ENCODE measurements around the gene ABCB10. TPM values are rescaled to one million over a fixed set of nuclear protein-coding genes. Genes with fewer than 3 reads are reported as not detected.
A peak's percentile ranks its signal among the peaks of the same experiment; 100 is the strongest.

Gene ABCB10
- polyA plus RNA-seq, 2 of the 4 experiments (the other 2 are of a cell fraction), result 13.9 to 16.3 TPM

DNA sequence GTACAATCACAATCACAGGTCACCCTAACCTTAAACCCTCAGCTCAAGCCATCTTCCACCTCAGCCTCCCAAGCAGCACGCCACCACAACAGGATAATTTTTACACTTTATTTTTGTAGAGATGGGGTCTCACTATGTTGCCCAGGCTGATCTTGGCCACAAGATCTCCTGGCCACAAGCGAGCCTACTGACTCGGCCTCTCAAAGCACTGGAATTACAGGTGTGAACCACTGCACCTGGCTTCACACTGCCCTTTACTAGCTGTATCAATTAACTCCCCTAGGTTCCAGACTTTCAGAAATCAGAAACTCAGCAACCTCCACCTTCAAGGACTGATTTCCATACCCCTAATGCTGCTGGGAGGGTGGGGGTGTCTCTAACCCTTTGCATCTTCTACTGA lies 87.3 kb downstream of the ABCB10 start:
- Histone ChIP-seq H3K4me2 (no peak overlapping the region), H3K4me1 (no peaks in the 10 kb centered on the region), H3K9me3 (no peaks in the 10 kb centered on the region), H3K27ac (no peak overlapping the region), H3K4me3 (no peak overlapping the region)
- FAIRE-seq (no peak), DNase-seq (ENCODE audit: low read depth in 1 of 2, low spot score in 1 of 2) (no peak), ATAC-seq (no peak)
- TF ChIP-seq JUNB (IDR thresholded peaks at IDR 0.05), result no peak
- TF ChIP-seq RNF2 (IDR thresholded peaks at IDR 0.05; ENCODE audit: borderline replicate concordance, low read depth), result no peak
- no peak for TF ChIP-seq FOSB (CRISPR knock-in tag; IDR thresholded peaks at IDR 0.05)
- no peak for TF ChIP-seq PHF8 (IDR thresholded peaks at IDR 0.05; ENCODE audit: borderline replicate concordance, low read depth)
- 88% methylated on average over 3 of the region's 3 CpGs for WGBS (ENCODE audit: missing lambda C conversion rate)
- CTCF ChIA-PET, result interaction anchor here (1.5 to 4.8 kb wide), 3 partner anchors 9 to 806 kb away, joined by 5 to 34 read pairs (median 7); no protein-coding TSS in a partner anchor
- POLR2A ChIA-PET, result no interaction called here

DNA sequence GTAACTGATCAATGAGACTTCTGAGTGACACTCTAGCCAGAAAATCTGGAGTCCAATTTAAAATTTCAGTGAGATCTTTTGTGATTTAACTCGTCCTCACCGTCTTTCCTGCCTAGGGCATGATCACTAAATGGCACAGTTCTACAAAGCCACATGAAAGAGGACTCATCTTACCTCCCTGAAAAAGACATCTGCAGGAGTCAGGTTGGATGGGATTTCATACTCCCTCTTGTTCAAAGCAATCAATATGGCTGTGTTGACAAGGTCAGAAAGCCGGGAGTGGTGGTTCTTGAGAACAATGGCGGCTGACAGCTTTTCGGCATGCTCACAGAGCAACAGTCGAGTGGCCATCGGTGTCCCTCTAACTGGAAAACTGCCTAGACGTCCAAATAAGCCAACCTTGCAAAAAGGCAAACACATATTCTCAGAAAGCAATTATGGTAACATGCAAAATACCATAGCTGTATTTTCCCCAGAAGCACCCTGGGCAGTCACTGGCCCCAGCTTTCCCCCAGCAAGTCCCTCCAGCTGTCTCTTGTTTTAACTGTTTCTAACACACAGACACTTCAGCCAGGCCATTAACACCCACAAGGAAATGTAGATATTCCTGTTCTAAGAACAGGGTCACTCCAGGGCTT lies 88.0 kb downstream of the ABCB10 start:
- DNase-seq (ENCODE audit: low read depth in 1 of 2, low spot score in 1 of 2) (no peak), ATAC-seq (no peak), FAIRE-seq (no peak)
- Histone ChIP-seq H3K4me2 (no peak overlapping the region), H3K27ac (no peak overlapping the region), H3K4me1 (no peaks in the 10 kb centered on the region), H3K4me3 (no peak overlapping the region), H3K9me3 (no peaks in the 10 kb centered on the region)
- POLR2A ChIA-PET, result no interaction called here
- TF ChIP-seq RARB (CRISPR knock-in tag; IDR thresholded peaks at IDR 0.05) (no peak), MAFK (IDR thresholded peaks at IDR 0.05; ENCODE audit: partially characterized antibody) (peak; percentile 33)
- TF ChIP-seq, protein P1, sequence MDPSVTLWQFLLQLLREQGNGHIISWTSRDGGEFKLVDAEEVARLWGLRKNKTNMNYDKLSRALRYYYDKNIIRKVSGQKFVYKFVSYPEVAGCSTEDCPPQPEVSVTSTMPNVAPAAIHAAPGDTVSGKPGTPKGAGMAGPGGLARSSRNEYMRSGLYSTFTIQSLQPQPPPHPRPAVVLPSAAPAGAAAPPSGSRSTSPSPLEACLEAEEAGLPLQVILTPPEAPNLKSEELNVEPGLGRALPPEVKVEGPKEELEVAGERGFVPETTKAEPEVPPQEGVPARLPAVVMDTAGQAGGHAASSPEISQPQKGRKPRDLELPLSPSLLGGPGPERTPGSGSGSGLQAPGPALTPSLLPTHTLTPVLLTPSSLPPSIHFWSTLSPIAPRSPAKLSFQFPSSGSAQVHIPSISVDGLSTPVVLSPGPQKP (IDR thresholded peaks at IDR 0.05; ENCODE audit: low read depth, low read length), result no peak
- CTCF ChIA-PET, result interaction anchor here (1.5 to 4.8 kb wide), 3 partner anchors 9 to 805 kb away, joined by 5 to 34 read pairs (median 7); no protein-coding TSS in a partner anchor
- 87% methylated on average over 8 of the region's 8 CpGs for WGBS (ENCODE audit: missing lambda C conversion rate)

DNA sequence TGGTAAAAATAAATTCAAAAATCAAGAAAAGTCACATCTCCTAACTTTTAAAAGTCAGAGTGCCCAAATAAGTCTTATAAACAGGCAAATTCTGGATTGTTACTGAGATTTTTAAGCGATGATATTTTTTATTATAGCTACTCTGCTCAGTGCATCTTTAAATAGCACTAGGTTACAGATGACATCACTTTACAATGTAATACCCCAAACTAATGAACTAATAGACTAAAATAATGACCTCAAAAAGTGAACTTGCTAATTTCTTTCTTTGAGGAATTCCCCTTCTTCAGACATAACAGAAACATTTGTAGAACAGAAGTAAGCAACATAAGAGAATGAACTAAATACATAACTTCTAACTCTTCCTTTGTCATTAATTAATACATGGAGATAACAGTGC lies 91.6 kb downstream of the ABCB10 start:
- H3K27ac ChIP-seq, result no peak overlapping the region
- WGBS (ENCODE audit: missing lambda C conversion rate), result 89% methylated on average over 1 of the region's 1 CpG
- ChIA-PET POLR2A (no interaction called here), CTCF (interaction anchor here (1.4 to 4.8 kb wide), 2 partner anchors 14 to 16 kb away, joined by 5 to 34 read pairs; no protein-coding TSS in a partner anchor)
- FAIRE-seq (peak; percentile 28), DNase-seq (ENCODE audit: low read depth in 1 of 2, low spot score in 1 of 2) (no peak), ATAC-seq (no peak)
- TF ChIP-seq CHD2 (IDR thresholded peaks at IDR 0.05; ENCODE audit: low read length, partially characterized antibody), result no peak
- TF ChIP-seq FOSB (CRISPR knock-in tag; IDR thresholded peaks at IDR 0.05), result no peak
- TF ChIP-seq HOXA7 (CRISPR knock-in tag; IDR thresholded peaks at IDR 0.05), result no peak
- TF ChIP-seq MAZ (IDR thresholded peaks at IDR 0.05; ENCODE audit: borderline replicate concordance, low read depth, low read length), result no peak
- TF ChIP-seq KDM5A (IDR thresholded peaks at IDR 0.05), result no peak
- no peak for TF ChIP-seq ZC3H11A (IDR thresholded peaks at IDR 0.05)
- TF ChIP-seq EP300 (IDR thresholded peaks at IDR 0.05), result no peak
- TF ChIP-seq TP53 (CRISPR knock-in tag; IDR thresholded peaks at IDR 0.05), result no peak
- TF ChIP-seq, protein P2, sequence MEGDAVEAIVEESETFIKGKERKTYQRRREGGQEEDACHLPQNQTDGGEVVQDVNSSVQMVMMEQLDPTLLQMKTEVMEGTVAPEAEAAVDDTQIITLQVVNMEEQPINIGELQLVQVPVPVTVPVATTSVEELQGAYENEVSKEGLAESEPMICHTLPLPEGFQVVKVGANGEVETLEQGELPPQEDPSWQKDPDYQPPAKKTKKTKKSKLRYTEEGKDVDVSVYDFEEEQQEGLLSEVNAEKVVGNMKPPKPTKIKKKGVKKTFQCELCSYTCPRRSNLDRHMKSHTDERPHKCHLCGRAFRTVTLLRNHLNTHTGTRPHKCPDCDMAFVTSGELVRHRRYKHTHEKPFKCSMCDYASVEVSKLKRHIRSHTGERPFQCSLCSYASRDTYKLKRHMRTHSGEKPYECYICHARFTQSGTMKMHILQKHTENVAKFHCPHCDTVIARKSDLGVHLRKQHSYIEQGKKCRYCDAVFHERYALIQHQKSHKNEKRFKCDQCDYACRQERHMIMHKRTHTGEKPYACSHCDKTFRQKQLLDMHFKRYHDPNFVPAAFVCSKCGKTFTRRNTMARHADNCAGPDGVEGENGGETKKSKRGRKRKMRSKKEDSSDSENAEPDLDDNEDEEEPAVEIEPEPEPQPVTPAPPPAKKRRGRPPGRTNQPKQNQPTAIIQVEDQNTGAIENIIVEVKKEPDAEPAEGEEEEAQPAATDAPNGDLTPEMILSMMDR (IDR thresholded peaks at IDR 0.05), result no peak
- TF ChIP-seq NFE2L2 (conservative IDR thresholded peaks at IDR 0.05; ENCODE audit: low read length), result no peak
- TF ChIP-seq NR3C1 (IDR thresholded peaks at IDR 0.05), result no peak
- no peak for TF ChIP-seq ESRRA (IDR thresholded peaks at IDR 0.05; ENCODE audit: borderline replicate concordance, low read length)
- H3K4me3 ChIP-seq, result no peak overlapping the region
- no peaks in the 10 kb centered on the region for H3K9me3 ChIP-seq
- H3K4me2 ChIP-seq, result no peak overlapping the region
- H3K4me1 ChIP-seq, result no peaks in the 10 kb centered on the region

Small RNAs within 50 kb of the gene (small RNA-seq; reads per million reads assigned to genes)
- gene HMGN2P19 (0 reads per million in 6 experiments), gene RNA5SP78 (0 to 2.1 (median 0) reads per million in 6 experiments), gene RNU4-21P (0 reads per million in 6 experiments)

Other genes starting within 250 kb of the ABCB10 start
- gene CCSAP, start 215.7 kb downstream of the ABCB10 start, polyA plus RNA-seq (2011; rRNA removed), result 7.2 and 9.1 TPM in 2 replicates
- gene CCSAP, start 215.7 kb downstream of the ABCB10 start, polyA plus RNA-seq (2017; fragmentation: RNase III; extraction: RNeasy Plus Mini Kit Qiagen cat#74134 plus additional on column Dnase treatment), result 6.1 to 6.4 TPM (median 6.1 TPM) in 3 replicates
- 0.08 and 0.16 TPM in 2 replicates for gene ACTA1, start 124.6 kb downstream of the ABCB10 start, polyA plus RNA-seq (2011; rRNA removed)
- gene ACTA1, start 124.6 kb downstream of the ABCB10 start, polyA plus RNA-seq (2017; fragmentation: RNase III; extraction: RNeasy Plus Mini Kit Qiagen cat#74134 plus additional on column Dnase treatment), result 0.16 to 0.25 TPM (median 0.24 TPM) in 3 replicates
- gene NUP133, start 50.4 kb downstream of the ABCB10 start, polyA plus RNA-seq (2011; rRNA removed), result 43.2 and 45.9 TPM in 2 replicates
- gene NUP133, start 50.4 kb downstream of the ABCB10 start, polyA plus RNA-seq (2017; fragmentation: RNase III; extraction: RNeasy Plus Mini Kit Qiagen cat#74134 plus additional on column Dnase treatment), result 19.7 to 20.6 TPM (median 19.8 TPM) in 3 replicates
- 25.0 and 27.7 TPM in 2 replicates for gene TAF5L, start 67.4 kb upstream of the ABCB10 start, polyA plus RNA-seq (2011; rRNA removed)
- 17.4 to 19.1 TPM (median 18.8 TPM) in 3 replicates for gene TAF5L, start 67.4 kb upstream of the ABCB10 start, polyA plus RNA-seq (2017; fragmentation: RNase III; extraction: RNeasy Plus Mini Kit Qiagen cat#74134 plus additional on column Dnase treatment)
- 15.7 and 19.6 TPM in 2 replicates for gene URB2, start 67.5 kb upstream of the ABCB10 start, polyA plus RNA-seq (2011; rRNA removed)
- gene URB2, start 67.5 kb upstream of the ABCB10 start, polyA plus RNA-seq (2017; fragmentation: RNase III; extraction: RNeasy Plus Mini Kit Qiagen cat#74134 plus additional on column Dnase treatment), result 13.7 to 15.6 TPM (median 14.1 TPM) in 3 replicates

All from A549 (cell line).